PC-9 (cell line): ENCODE results near the gene ATP2B3.

Source experiments
- EZH2 ChIP-seq: fragments of 200-600 bp; sonication (generic); IDR thresholded peaks from 2 replicates; pipeline ENCODE4 v1.8.0; 2017; ENCODE audit warnings: antibody characterized with exemption, low read depth
- TF ChIP-seq, protein P1 (sequence below): fragments of 200-600 bp; sonication (generic); conservative IDR thresholded peaks from 2 replicates; pipeline ENCODE4 v1.6.1; 2017; ENCODE audit warnings: mixed run types, antibody characterized with exemption, mild to moderate bottlenecking, moderate library complexity

DNA sequence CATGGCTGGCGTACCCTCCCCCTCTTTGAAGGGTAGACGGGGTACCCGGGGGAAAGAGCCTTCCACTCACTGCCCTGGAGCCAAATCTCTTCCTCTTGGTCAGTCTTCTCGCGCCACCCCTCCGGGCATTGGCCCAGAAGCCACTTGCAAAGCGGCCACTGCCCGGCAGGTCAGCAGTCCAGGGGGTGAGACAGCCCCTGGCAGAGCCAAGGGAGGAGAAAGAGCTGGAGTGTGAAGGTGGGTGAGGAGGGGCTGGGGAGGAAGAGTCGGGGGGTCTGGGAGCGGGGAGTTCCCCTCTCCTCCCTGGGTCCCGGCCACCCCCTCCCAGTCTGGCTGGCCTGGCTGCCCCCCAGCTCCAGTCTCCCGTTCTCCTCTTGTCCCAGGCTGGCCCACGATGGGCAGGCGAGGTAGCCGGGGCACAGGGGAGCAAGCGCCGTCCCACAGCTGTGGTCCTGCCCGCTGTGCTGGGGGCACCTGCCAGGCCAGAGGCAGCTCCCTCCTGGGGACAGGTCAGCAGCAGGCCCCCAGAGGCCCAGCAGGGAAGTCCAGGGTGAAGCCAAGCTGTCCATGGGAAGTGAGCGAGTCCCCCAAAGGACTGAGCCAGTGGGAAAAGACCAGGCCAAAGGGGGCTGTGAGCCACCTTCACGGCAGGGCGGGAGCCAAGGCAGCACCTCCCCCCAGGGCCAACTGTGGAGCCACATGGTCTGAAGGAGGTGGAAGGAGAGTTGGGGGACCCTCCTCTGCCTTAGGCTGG lies 108.0 kb downstream of the ATP2B3 start:
- TF ChIP-seq, protein P1, sequence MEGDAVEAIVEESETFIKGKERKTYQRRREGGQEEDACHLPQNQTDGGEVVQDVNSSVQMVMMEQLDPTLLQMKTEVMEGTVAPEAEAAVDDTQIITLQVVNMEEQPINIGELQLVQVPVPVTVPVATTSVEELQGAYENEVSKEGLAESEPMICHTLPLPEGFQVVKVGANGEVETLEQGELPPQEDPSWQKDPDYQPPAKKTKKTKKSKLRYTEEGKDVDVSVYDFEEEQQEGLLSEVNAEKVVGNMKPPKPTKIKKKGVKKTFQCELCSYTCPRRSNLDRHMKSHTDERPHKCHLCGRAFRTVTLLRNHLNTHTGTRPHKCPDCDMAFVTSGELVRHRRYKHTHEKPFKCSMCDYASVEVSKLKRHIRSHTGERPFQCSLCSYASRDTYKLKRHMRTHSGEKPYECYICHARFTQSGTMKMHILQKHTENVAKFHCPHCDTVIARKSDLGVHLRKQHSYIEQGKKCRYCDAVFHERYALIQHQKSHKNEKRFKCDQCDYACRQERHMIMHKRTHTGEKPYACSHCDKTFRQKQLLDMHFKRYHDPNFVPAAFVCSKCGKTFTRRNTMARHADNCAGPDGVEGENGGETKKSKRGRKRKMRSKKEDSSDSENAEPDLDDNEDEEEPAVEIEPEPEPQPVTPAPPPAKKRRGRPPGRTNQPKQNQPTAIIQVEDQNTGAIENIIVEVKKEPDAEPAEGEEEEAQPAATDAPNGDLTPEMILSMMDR, result no peak
- no peak for TF ChIP-seq EZH2
